Esophagus squamous epithelium (tissue), 5 donors: Measurements from ENCODE around the gene TOGARAM1. TPM values are rescaled to one million over a fixed set of nuclear protein-coding genes. Genes with fewer than 3 reads are reported as not detected.

Experiments
- DNase-seq: peaks from one replicate; lab custom pipeline; 2025; lab: John Stamatoyannopoulos, UW
- H3K27ac ChIP-seq, 4 donors: fragments of 200-600 bp; sonication (generic); one replicate each; pipeline ENCODE4 v1.5.1; 2016 to 2019; ENCODE audit warnings: mild to moderate bottlenecking in 1 of 4
- H3K27me3 ChIP-seq, 4 donors: fragments of 200-600 bp; sonication (generic); 1 replicate in 3 of 4; 2 replicates in 1 of 4; pipeline versions ENCODE4 v1.5.1 to v1.6.0; 2017 to 2021; ENCODE audit warnings: antibody characterized with exemption in 1 of 4
- H3K36me3 ChIP-seq, 3 donors: fragments of 200-600 bp; sonication (generic); one replicate each; pipeline ENCODE4 v1.5.1; 2016 to 2019
- H3K4me1 ChIP-seq, 3 donors: fragments of 200-600 bp; sonication (generic); one replicate each; pipeline ENCODE4 v1.5.1; 2017 to 2019
- H3K4me3 ChIP-seq, 4 donors: fragments of 200-600 bp; sonication (generic); 1 replicate in 3 of 4; 2 replicates in 1 of 4; pipeline ENCODE4 v1.5.1; 2016 to 2019; ENCODE audit warnings: mild to moderate bottlenecking in 2 of 4, moderate library complexity in 1 of 4
- H3K9me3 ChIP-seq, 3 donors: fragments of 200-600 bp; sonication (generic); one replicate each; pipeline ENCODE4 v1.5.1; 2016 to 2019
- CTCF ChIP-seq, 6 experiments: fragments of 450-650 bp in 4 of 6; fragments of 200-600 bp in 2 of 6; sonication (generic) in 2 of 6; IDR thresholded peaks; one replicate each; pipeline ENCODE4 v1.5.1; 2016 to 2019; ENCODE audit warnings: antibody characterized with exemption in 6 of 6, mild to moderate bottlenecking in 4 of 6, moderate library complexity in 4 of 6
- POLR2A ChIP-seq, 4 donors: fragments of 450-650 bp; IDR thresholded peaks; one replicate each; pipeline ENCODE4 v1.6.1; 2017; ENCODE audit warnings: antibody characterized with exemption in 4 of 4, mild to moderate bottlenecking in 4 of 4, moderate library complexity in 3 of 4
- WGBS, 2 donors: methylation state at CpG; one replicate each; pipeline ENCODE4 v1.1.5; 2018; 5-methylcytosine and 5-hydroxymethylcytosine counted together
- intact Hi-C: fragments of 100-400 bp; cut with DNase I; formaldehyde crosslinking; loops from one replicate; pipeline ENCODE4 v1.15.0; 2022
- total RNA-seq, 4 donors: library from RNA; depleted of rRNA; stranded (reverse); fragments of >200 nt; gene quantifications; one replicate each; pipeline ENCODE4 v1.1.0, GENCODE V29; 2016
- donor health status: DM: yes; HTN: yes; CAD: no.

Gene TOGARAM1
- total RNA-seq, 4 donors from 2014 or later = 5.8 to 23.7 (median 8.9) TPM

GRCh38 chr14:45082420-45082819 lies 120.4 kb downstream of the TOGARAM1 start:
- no peak for DNase-seq
- H3K36me3 ChIP-seq = no peaks in the 10 kb centered on the region
- no peak overlapping the region for H3K27ac ChIP-seq
- no peaks in the 10 kb centered on the region for H3K9me3 ChIP-seq
- H3K4me3 ChIP-seq = no peak overlapping the region
- H3K4me1 ChIP-seq = peaks cover 8 to 39% (median 25%) of the 10 kb centered on the region in 3 donors
- H3K27me3 ChIP-seq = no peaks in the 10 kb centered on the region
- WGBS, 2 donors = 75 to 86% methylated on average over 2 of the region's 2 CpGs
- intact Hi-C loops = no loop called here
- no peak for TF ChIP-seq POLR2A (IDR thresholded peaks at IDR 0.05)
- no peak for TF ChIP-seq CTCF (IDR thresholded peaks at IDR 0.05)

GRCh38 chr14:45083617-45083975 lies 121.6 kb downstream of the TOGARAM1 start:
- no peak for TF ChIP-seq CTCF (IDR thresholded peaks at IDR 0.05)
- TF ChIP-seq POLR2A (IDR thresholded peaks at IDR 0.05) = no peak

GRCh38 chr14:45083976-45084722 lies 122.2 kb downstream of the TOGARAM1 start, which contains the start of gene PRPF39:
Gene PRPF39, plus strand, starts transcription at chr14:45084116. Its CDS starts 11,124 bp downstream, at chr14:45095240.
- Histone ChIP-seq H3K4me1 (peaks cover 8 to 56% (median 41%) of the 10 kb centered on the region in 3 donors), H3K27me3 (no peaks in the 10 kb centered on the region), H3K36me3 (no peaks in the 10 kb centered on the region), H3K4me3 (peak within 1 kb of the TSS; percentile 58 to 91 (median 76)), H3K27ac (peak within 1 kb of the TSS; percentile 82 to 92 (median 92)), H3K9me3 (no peaks in the 10 kb centered on the region)
- 0 to 1% methylated on average over 20 to 27 of the region's 49 CpGs for WGBS, 2 donors
- intact Hi-C loops = loop anchor here (2.0 kb wide), 1 partner anchor 51 kb away; the partner anchor contains the start of genes FANCM and FKBP3
- TF ChIP-seq CTCF (IDR thresholded peaks at IDR 0.05) (peak in 1 of 6 experiments; percentile 6), POLR2A (IDR thresholded peaks at IDR 0.05) (peak in 3 of 4 donors; percentile 59 to 88 (median 64))
- DNase-seq = peak; percentile 52

More at GRCh38 chr14:45083617-45083975, 121.6 kb downstream of the TOGARAM1 start:
- WGBS, 2 donors = 0 to 4% methylated on average over 3 to 6 of the region's 10 CpGs
- Histone ChIP-seq H3K36me3 (no peaks in the 10 kb centered on the region), H3K4me3 (peak overlapping the region; percentile 58 to 91 (median 76)), H3K9me3 (no peaks in the 10 kb centered on the region), H3K4me1 (peaks cover 8 to 51% (median 36%) of the 10 kb centered on the region in 3 donors), H3K27me3 (no peaks in the 10 kb centered on the region), H3K27ac (peak overlapping the region; percentile 82 to 92 (median 92))
- intact Hi-C loops = no loop called here
- DNase-seq = no peak

DNA sequence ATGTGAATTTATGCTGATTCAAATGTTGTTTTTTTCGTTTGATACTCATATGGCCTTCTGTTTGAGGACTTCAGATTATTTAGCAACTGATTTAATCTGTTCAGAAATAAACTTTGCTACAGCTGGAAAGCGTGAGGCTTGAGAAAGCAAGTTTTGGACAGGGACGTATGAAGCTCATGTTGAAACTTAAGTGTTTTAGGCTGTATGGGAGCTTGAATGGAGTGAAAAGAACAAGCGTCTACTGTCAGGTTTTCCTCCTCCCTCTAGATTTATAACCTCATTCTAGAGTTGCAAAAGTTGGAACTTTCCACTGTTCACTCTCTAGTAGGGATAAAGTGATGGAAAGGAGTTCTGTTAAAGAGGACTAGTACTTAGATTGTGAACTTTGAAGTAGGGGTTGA lies 123.0 kb downstream of the TOGARAM1 start:
- TF ChIP-seq CTCF (IDR thresholded peaks at IDR 0.05) (no peak), POLR2A (IDR thresholded peaks at IDR 0.05) (no peak)
- WGBS, 2 donors = 1% methylated on average over 4 of the region's 4 CpGs
- intact Hi-C loops = loop anchor here (2.0 kb wide), 1 partner anchor 50 kb away; the partner anchor contains the start of genes FANCM and FKBP3
- Histone ChIP-seq H3K4me1 (peaks cover 8 to 64% (median 45%) of the 10 kb centered on the region in 3 donors), H3K4me3 (peak overlapping the region; percentile 58 to 91 (median 76)), H3K36me3 (no peaks in the 10 kb centered on the region), H3K27ac (peak overlapping the region; percentile 82 to 92 (median 92)), H3K27me3 (no peaks in the 10 kb centered on the region), H3K9me3 (no peaks in the 10 kb centered on the region)
- DNase-seq = no peak

DNA sequence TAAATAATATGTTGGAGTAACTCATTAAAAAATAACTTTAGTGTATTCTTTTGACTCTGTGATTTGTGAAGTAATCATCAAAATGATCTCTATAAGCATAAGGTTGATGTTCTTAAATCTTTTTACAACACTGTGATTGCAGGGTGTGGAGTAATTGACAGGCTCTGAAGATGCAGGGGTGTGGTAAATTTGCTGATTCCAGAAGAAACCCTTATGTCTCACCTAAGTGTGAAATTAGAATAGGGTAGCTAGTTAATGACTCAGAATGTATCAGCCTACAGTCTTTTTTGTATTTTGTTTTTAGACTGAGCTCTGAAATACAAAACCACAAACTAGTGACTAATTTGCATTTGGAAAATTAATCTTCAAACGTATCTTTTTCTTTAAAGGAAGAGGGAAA lies 127.8 kb downstream of the TOGARAM1 start:
- WGBS, 2 donors = 8 to 9% methylated on average over 1 of the region's 1 CpG
- Histone ChIP-seq H3K36me3 (peaks cover 0 to 8% (median 0%) of the 10 kb centered on the region in 3 donors), H3K9me3 (no peaks in the 10 kb centered on the region), H3K4me1 (peaks cover 8 to 64% (median 49%) of the 10 kb centered on the region in 3 donors), H3K4me3 (no peak overlapping the region), H3K27me3 (no peaks in the 10 kb centered on the region), H3K27ac (peak overlapping the region in 2 of 4 donors; percentile 33 to 57)
- TF ChIP-seq POLR2A (IDR thresholded peaks at IDR 0.05) (no peak), CTCF (IDR thresholded peaks at IDR 0.05) (no peak)
- intact Hi-C loops = no loop called here
- DNase-seq = no peak
